ENCODE data around the gene PI4KB.

DNA sequence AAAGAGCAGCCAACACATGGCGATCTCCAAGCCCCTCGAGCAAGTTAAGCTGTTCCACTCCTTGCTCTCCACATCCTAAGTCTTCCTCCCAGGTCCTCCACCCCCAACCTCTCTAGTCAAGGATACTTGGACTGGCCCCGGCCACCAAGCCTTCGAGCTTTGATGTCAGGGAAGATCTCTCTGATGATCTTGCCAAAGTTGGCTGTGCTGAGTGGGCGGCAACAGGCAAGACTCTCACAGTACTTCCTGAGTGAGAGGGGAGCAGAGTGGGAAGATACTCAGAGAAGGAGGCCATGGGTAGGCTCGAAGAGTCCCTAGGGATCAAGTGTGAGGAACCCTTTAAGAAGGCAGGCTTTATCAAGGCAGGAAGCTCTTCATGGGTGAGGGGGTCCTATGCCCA lies 17.1 kb upstream of the PI4KB start:
- TF ChIP-seq BHLHE40 (IDR thresholded peaks at IDR 0.05; ENCODE audit: borderline replicate concordance) (no peak), ELF4 (IDR thresholded peaks at IDR 0.05) (no peak), SP1 (IDR thresholded peaks at IDR 0.05) (no peak), FOXK2 (IDR thresholded peaks at IDR 0.05) (no peak), ARNT (IDR thresholded peaks at IDR 0.05) (no peak), LEF1 (IDR thresholded peaks at IDR 0.05; ENCODE audit: borderline replicate concordance) (no peak), FOXM1 (IDR thresholded peaks at IDR 0.05; ENCODE audit: borderline replicate concordance) (no peak), HDGF (IDR thresholded peaks at IDR 0.05; ENCODE audit: borderline replicate concordance) (no peak), FOXA1 (IDR thresholded peaks at IDR 0.05) (no peak), ZNF384 (IDR thresholded peaks at IDR 0.05) (no peak)
- TF ChIP-seq, protein P1, sequence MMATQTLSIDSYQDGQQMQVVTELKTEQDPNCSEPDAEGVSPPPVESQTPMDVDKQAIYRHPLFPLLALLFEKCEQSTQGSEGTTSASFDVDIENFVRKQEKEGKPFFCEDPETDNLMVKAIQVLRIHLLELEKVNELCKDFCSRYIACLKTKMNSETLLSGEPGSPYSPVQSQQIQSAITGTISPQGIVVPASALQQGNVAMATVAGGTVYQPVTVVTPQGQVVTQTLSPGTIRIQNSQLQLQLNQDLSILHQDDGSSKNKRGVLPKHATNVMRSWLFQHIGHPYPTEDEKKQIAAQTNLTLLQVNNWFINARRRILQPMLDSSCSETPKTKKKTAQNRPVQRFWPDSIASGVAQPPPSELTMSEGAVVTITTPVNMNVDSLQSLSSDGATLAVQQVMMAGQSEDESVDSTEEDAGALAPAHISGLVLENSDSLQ (IDR thresholded peaks at IDR 0.05), result no peak
